Measurements from ENCODE around the gene CEP164.

Gene CEP164

DNA sequence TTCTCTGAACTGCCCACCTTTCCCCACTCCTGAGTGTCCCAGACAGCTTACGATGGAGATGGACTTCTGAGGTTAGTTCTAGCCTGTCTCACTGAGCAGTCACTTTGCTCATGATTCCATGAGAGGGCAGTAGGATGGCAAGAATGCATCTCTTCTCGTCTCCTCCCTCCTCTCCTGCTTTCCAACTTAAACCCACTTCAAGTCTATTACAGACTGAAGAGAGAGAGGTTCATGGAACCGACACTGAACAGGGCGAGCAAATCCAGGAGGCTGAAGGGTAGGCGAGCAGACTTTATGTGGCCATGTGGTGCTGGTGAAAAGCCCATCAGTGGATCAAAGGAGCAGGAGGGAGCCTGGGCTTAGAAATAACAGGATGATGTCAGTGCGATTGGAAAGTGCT is 38.6 kb downstream of the CEP164 start:
- DNase-seq (ENCODE audit: low spot score), result no peak

DNA sequence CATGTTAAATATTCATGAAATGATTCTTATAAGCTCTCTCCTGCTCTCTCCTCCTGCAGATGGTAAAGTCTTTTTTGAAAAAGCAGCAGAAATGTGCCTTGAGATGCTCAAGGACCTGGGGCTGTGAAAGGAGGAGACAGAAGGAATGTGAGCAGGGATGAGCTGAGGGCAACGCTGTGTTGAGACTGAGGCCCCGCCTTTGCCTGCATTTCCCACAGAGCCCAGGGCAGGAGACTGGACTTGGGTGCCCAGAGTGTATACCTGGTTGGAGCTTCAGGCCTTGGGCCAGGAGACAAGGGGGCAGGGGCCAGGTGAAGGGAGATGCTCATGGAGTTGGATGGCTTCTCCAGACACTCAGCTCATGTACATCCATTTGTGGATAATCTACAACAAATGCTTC is 39.2 kb downstream of the CEP164 start:
- DNase-seq (ENCODE audit: low spot score), result no peak

DNA sequence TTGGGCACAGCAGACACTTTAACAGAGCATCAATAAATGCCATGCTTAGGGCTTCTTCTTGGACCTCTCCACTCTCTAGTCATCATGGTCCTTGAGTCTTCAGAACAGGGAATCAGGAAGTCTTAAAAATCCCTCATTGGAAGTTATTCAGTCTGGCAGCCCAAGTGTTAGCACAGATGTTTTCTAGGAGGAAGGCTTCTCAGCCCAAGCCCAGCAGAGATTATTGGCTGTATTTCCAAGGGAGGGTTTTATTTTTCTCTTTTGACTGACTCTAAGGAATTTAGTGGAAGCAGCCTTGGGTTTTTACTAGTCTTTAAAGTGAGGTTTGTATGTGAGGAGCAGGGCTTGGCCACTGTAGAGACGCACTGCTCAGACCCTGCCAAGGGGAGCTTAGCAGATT is 41.9 kb downstream of the CEP164 start:
- no peak for DNase-seq (ENCODE audit: low spot score)

DNA sequence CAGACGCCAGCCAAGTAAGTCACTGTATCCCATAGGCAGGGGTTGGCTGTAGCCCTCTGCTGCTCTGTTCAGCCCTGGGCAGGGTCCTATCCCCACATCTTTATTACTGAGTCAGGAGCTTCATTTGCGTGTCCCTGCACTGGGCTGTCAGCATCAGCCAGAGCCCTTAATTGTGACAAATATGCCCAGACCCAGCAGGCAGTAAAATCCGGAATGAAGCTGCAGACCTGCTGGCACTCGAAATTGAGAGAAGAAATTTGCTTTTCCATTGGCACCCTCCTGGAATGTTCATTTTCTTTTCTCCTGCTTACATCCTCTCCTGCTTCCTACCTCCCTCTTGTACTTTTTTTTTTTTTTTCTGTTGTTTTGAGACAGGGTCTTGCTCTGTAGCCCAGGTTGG is 43.8 kb downstream of the CEP164 start:
- DNase-seq (ENCODE audit: low spot score), result no peak

DNA sequence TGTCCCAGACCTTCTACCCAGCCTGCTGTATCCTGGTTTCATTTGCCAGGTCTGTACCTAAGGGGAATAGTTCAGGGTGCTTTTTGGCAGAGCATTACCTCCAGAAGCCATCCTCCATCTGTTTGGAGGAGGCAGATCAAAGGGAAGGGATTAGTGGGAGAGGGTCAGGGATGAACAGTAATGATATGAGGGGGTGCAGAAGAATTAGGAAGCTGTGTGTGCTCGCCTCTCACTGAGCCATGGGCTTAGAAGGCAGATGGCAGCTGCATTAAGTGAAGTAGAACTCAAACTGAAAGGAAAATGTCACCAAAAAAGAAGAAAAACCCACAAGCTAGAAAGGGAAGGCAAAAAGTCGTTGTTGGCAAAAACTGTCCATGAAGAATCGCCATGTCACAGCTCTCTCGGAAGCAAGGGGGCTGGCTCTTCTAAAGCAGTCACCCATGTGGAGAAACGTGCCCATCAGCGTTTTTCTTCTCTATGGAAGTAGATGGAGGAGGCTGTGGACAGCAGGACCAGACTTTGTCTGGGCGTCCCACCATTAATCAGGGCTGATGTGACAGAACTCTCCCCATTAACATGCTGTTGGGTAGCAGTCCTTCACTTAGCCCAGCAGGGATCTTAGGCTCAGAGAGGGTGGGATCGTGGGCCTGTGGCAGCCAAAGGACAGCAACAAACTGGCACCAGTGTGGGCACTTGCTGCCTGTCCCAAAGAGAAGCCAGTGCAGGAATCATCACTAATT is 46.8 kb downstream of the CEP164 start:
- no peak for DNase-seq (ENCODE audit: low spot score)

DNA sequence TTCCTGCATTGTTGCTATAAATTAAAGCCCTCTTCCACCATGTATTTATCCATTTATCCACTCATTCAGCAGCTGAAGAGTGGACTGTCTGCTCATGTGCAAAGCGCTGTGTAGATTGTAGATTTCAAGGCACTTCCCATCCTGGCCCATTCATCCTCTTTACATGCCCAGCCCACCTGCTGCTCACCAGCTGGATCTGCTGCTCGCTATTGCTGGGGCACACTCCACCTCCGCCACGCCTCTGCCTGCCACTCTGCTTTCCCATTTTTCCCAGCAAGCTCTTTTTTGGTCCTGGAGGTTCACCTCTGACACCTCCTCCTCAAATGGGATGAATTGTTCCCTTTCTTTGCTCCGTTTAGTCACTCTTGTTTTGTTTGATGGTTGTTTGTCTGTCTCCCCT is 48.3 kb downstream of the CEP164 start:
- no peak for DNase-seq (ENCODE audit: low spot score)

DNA sequence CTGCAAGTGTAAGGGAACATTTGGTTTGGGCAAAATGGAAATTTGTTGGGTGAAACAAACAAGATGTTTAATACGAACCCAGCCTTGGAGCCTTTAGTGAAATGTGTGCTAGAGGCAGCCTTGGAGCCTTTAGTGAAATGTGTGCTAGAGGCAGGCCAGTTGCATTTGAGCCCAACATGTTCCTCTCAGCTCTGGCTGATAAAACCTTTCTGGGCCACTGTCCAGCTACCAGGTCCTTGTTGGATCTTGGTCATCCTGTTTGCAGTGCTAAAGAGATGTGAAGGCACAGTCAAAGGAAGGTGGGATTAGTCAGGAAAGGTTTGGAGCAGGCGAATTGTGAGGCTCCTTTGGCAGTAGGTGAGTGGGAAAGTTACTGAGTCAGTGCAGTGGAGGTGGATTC is 48.9 kb downstream of the CEP164 start:
- DNase-seq (ENCODE audit: low spot score), result no peak

DNA sequence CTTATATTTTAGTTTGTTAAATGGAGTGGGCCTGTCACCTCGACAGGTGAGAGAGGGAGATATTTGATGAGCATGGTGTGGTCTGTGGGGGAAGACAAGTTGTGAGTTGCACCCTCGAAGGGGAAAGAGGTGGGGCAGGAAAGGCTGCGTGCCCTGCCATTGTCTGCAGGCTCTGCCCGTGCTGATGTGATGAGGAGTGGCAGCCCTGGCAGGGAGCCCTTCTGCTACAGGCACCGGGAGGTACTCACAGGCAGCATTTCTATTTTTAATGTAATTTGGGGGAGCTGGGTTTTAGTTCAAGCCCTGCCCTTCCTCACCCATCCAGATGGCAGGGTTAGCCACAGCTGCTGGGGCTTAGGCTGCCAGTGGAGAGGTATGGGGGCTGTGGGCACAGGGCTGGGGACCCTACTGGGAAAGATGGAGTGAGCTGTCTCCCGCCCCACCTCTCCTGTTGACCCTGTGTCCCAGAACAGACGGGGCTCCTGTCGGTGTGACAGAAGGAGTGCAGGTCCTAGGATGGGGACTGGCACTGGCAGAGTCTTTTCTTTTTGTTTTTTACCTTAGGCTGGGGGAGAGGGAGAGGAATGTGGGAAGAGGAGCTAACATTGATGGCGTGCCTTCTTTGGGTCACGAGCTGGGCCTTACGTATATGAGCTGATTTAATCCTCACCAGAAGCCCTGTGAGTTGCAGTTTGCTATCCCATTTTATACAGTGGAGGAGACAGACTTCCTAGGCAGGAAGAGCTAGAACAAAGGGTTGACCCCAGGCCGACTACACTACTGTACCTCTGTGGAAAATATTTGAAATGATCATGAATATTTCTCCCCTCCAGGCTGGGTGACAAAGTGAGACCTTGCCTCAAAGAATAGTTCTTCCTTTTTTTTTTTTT is 51.6 kb downstream of the CEP164 start:
- no peak for DNase-seq (ENCODE audit: low spot score)

DNA sequence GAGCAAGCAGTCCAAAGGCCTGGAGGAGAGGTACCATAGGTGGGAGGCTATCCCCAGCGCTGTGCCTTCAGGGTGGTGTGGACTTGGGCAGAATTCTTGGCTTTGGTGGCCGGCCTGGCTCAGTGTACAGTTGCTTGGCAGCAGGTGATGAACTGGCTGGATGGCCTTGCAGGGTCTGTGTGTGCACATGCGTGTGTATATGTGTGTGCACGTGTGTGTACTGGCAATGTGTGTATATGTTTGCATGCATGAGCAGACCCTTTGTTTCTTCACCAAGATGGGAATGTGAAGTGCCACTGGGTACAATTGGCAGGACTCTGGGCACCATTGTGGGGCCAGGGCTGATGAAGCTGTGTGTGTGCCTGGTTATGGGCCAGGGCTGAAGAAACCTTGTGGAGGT is 53.0 kb downstream of the CEP164 start:
- no peak for DNase-seq (ENCODE audit: low spot score)

DNA sequence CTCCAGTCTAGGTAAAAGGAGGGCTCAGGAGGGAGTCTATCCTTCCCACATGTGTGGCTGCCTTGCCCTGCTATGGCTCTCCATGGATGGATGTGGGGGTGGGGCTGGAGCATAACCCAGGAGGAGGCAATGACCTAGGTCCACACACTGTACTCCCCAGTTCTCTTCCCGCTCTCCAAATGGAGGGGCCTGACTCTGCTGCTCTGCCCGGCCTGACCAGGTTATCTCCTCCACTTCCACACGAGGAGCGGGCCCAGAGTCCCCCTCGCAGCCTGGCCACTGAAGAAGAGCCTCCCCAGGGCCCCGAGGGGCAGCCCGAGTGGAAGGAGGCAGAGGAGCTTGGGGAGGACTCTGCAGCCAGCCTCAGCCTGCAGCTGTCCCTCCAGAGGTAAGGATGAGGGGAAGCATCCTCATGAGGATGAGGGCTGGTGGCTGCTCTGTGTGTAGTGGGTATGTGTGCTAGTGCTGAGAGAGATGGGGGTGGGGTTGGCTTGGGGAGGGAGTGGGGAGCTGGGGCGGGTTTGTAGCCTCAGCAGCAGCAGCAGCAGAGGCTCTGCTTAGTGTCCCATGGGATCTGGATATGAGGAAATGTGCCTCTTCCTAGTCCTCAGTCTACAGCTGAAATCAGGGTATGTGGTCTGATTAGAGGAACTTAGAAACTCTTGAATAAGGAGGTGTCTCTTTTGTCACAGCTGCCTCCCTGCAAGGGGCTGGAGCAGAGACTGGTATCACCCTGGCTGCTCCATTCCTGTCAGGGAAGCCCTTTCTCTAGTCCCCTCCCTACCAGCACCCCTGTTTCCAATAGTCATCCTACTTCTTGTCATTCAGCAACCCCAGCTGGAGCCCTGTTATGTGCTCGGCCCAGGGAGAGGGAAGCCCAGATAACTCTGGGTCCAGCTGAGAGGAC is 54.1 kb downstream of the CEP164 start:
- no peak for DNase-seq (ENCODE audit: low spot score)

DNA sequence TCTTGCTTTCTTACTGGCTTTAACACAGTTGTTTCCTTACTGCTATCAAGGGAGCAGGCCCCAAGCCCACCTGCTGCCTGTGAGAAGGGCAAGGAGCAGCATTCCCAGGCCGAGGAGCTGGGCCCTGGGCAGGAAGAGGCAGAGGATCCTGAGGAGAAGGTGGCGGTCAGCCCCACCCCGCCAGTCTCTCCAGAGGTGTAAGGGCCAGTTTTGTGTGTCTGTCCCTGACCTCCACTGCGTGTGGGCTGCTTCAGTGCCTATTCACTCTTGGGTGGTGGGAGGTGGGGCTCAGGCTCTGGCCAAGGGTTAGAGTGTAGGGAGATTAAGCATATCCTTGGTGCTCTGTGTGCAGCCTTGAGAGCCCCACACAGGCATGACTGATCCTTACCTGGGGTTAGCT is 55.1 kb downstream of the CEP164 start:
- no peak for DNase-seq (ENCODE audit: low spot score)

DNA sequence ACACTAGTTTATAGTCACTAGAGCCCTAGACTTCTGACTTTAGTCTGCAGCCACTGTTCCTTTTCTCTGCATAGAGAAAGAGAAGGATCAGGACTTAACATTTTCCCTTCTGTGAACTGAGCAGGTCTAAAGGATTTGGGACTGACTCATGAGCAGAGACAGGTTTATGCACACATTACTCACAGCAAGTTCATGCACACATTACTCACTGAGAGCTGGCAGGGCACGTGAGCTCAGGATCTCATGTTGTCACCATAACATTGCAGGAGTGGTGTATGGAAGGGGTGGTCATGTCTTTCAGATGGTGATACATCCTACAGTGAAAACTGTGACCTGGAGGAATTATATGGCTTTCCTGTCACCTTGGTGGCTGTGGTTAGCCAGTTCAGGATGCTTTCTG is 56.4 kb downstream of the CEP164 start:
- DNase-seq (ENCODE audit: low spot score), result no peak

DNA sequence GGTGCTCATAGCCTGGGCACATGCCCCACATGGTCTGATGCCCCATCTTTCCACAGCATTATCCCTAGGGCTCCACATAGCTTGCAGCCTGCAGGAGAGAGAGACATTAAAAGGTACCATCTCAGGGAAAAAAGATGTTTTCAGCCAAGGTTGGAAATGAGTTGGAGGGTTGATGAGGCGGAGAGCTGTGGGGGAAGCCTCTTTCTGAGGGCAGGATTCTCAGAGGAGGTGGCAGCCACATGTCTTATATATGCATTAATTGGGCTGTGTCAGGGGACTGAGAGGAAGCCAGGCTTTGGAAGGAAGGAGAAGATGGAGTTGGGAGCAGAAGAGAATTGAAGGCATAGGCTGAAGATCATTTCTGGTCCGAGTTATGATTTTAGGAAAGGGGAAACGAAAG is 57.8 kb downstream of the CEP164 start:
- DNase-seq (ENCODE audit: low spot score), result no peak

DNA sequence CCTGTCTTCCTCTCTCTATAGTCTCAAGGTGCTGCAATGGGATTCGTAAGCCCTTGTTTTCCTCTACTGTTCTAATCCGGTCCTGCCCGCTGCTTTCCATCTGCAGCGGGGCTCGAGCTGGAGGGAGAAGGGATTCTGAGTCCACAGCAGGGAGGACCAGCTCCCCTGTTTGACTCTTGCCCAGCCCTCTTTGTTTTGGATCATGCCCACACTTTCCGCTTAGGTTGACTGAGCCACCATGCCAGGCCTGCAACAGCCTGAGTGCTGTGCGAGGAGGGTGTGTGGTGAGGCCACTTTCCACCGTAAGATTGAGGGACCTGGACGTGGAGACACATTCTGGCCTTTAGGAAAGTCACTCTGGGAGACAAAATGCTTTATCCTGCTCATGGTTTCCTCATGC is 58.3 kb downstream of the CEP164 start:
- DNase-seq (ENCODE audit: low spot score), result no peak

DNA sequence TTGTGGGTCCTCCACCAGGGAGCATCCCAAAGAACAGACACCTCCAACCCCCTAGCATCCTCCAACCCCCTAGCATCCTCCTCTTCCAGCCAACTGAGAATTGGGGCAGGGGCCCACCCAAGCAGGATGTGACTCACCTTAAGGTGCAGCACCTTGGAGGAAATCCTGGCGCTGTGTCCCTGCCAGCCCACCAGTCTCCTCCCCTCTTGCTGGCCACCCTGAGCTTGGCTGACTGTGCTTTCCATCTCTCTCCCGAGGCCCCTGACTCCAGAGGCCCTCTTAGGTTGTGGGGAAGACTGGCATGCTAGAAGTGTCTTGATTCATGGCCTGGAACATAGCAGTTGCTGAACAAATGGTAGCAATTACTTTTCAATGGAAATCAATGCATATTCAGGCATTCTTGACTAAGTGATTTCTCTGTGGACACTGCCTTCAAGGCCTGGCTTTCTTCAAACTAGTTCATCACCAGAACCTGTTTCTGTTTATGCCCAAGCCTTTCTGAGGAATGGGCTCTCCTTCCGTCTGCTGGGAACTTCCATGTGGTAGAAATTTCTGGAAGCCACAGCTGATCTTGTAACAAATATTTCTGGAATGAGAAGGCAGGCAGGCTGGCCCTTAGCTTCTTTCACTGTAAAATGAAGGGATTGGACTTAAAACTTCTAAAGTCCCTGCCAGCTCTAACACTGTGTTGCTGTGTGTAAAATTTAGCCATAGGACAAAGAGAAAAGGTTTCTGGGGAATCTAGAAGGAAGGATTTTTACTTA is 60.5 kb downstream of the CEP164 start:
- no peak for DNase-seq (ENCODE audit: low spot score)

DNA sequence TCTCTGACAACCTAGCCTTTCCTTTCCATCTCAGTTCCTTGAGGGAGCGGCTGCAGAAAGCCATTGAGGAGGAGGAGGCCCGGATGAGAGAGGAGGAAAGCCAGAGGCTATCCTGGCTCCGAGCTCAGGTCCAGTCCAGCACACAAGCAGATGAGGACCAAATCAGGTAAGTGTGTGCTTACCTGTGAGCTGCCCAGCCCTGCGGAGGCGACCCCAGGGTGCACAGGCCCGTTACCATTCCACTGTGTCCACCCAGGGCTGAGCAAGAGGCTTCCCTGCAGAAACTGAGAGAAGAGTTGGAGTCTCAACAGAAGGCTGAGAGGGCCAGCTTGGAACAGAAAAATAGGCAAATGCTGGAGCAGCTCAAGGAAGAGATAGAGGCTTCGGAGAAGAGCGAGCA is 63.1 kb downstream of the CEP164 start:
- DNase-seq (ENCODE audit: low spot score), result no peak

DNA sequence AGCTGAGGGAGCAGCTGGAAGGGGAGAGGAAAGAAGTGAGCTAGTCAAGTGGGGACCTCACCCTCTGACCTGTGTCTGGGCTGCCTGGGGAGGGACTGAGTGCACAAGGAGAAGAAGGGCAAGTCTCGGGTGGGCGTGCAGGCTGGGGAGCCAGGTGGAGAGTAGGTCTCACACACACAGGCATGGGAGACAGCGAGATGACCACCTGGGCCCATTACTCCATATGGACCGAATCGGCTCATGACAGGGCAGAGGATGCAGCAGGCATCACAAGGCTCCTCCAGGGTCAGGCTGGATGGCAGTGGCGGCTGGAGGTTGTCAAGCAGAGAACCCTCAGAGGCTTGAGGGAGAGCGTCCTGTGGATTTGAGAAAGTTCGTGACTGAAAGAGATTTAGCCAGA is 63.5 kb downstream of the CEP164 start:
- no peak for DNase-seq (ENCODE audit: low spot score)

DNA sequence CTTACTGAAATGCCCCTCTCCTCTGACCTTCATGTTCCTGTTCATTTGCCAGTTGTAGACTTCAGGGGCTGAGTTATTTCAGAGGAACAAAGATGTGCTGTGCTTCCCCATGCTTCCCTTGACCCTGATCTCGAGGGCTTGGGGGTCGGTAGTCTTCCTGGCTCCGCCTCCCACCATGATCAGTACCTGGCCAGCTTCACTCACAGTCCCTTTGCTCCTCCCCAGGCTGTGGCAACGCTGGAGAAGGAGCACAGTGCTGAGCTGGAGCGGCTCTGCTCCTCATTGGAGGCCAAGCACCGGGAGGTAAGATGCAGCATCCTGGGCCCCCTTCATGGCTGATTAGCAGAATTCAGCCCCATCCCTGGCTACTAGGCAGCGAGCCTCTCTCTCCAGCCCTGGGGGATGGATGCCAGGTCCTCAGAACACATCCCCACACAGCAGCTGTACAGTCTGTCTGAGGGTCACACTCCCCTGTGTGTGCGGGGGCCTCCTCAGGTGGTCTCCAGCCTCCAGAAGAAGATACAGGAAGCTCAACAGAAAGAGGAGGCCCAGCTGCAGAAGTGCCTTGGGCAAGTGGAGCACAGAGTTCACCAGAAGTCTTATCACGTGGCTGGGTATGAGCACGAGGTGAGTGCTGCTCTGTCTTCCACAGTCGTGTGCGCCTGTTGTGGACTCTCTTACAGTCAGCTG is 64.5 kb downstream of the CEP164 start:
- DNase-seq (ENCODE audit: low spot score), result no peak

DNA sequence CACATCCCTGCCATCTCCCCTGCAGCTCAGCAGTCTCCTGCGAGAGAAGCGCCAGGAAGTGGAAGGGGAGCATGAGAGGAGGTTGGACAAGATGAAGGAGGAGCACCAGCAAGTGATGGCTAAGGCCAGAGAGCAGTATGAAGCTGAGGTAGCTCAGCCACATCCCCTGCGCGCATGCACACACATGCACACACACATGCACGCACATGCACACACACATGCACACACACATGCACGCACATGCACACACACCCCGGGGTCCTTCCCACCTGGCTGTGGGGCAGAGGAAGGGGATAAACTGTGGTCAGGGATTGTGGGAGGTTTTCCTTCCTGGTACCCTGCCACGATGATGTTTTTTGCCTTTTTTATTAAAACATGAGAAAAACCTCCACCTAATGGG is 65.3 kb downstream of the CEP164 start:
- no peak for DNase-seq (ENCODE audit: low spot score)

DNA sequence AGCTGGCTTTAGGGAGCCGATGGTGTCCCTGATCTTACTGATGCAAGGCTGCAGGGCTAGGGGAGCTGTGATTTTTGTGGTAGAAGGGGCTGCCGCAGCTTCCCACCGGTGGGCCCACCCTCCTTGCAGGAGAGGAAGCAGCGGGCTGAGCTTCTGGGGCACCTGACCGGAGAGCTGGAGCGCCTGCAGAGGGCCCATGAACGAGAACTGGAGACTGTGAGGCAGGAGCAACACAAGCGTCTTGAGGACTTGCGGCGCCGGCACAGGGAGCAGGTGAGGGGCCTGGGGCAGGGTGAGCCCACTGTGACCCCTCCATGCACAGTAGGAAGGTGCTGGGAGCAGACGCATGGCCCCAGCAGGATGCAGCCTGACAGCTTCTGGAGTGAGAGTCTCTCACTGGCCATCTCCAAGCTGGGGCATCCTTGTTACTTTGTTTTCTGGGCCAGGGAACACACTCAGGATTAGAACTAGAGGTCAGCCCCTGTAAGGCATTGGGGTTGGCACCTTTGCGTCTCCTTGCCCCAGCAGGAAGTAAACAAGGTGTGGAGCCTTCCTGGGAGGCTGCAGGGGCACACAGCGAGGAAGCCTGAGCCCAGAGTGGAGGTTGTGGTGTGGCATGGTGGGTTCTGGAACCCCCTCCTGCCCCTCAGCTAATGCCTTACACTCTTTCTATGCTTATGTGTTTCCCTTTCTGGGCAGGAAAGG is 66.7 kb downstream of the CEP164 start:
- no peak for DNase-seq (ENCODE audit: low spot score)

DNA sequence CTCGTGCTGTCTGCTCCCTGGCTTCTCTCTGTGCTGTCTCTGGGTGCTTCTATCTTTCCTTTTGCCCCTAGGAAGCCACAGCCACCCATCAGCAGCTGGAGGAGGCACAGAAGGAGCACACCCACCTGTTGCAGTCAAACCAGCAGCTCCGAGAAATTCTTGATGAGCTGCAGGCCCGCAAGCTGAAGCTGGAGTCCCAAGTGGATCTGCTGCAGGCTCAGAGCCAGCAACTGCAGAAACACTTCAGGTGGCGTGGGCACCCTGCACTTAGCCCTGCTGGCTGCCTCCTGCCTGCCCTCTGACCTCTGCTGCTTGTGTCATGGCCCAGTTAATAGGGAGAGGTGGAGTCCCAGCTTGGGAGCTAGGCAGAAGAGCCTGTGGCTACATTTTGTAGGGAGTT is 67.8 kb downstream of the CEP164 start:
- no peak for DNase-seq (ENCODE audit: low spot score)
